ENCODE measurements around the gene LMTK3.

Gene LMTK3

DNA sequence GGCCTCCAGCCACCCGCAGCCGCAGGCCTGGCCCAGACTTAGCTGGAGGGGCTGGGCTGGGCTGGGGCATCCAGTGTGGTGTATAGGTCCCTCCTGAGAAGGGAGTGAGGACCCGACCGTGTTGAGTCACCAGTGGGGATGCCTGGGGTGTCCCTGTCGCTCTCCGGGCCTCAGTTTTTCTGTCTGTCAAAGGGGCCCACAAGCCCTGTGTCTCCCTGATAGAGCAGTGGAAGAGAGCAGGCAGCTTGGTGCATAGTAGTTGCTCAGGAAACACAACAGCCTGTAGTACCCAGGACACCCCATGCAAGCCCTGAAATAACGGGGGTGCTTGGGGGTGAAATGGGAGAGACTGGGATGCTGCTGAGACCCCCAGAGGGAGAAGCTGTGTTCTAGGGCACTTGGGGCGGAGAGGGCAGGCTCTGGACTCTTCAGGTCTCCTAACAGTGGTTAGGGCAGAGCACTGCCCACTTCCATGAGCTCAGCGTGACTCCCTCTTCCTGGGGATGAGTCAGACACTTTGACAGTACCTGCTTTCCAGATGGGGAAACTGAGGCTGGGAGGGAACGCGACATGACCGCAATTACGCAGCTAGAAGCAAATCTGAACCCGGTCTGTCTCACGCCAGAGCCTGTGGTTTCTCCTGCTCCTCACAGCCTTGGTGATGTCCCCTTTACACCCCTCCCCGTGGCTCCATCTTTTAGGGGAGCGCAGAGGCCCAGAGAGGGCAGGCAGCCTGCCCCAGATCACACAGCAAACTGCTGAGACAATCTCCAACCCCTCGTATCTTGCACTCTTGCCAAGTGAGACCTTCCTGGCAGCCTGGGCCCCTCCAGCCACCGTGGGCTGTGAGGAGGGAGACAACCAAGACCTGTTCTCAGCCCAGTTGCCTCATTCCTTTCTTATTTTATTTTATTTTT is 41.0 kb upstream of the LMTK3 start:
- H3K4me3 ChIP-seq (ENCODE audit: low read length) = no peak overlapping the region
- H3K4me1 ChIP-seq (ENCODE audit: insufficient read depth, low read length) = peaks cover 19% of the 10 kb centered on the region
- no peak overlapping the region for H3K9ac ChIP-seq (ENCODE audit: low read depth, low read length)
- WGBS = 91% methylated on average over 19 of the region's 19 CpGs
- H3K27ac ChIP-seq (ENCODE audit: low read depth, low read length) = no peak overlapping the region
- H3K27me3 ChIP-seq (ENCODE audit: insufficient read depth, low read length) = no peaks in the 10 kb centered on the region
- H3K9me3 ChIP-seq (ENCODE audit: insufficient read depth, low read depth, low read length) = no peaks in the 10 kb centered on the region
- H3K36me3 ChIP-seq (ENCODE audit: insufficient read depth, low read length) = no peaks in the 10 kb centered on the region

DNA sequence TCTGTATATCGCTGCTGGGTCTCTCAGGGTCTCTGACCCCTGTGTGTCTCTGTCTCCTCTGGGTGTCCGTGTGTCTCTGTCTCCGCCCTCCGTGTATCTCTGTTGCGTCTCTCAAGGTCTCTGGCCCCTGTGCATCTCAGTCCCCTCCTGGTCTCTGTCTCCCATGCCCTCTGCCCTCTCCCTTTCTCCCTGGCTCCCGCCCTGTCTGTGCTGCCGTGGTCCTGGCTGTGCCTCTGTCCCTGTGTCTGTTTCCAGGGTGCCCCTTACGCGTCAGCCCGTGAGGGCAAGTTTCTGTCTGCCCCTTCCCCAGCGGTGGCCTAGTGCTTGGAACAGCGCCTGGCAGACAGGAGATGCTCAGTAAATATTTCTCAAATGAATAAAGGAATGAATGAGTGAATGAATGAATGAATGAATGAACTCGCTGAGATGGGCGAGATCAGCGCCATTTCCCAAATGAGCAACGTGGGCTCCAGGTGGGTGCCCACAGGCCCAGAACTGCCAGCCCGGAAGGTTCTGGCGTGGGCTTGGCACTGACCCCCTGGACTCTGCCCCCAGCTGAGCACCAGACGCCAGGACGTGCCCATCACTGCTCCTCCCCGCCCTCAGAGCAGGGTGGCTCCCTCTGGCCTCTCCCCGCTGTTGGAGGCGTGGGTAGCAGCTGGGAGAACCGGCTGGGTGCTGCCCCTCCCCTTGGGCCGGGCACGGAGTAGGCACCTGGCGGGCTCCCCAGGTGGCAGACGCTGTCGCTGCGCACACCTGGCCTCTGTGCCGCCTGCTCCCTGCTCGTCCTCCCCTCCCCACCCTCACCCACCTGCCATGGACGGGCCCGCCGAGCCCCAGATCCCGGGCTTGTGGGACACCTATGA is 40.0 kb upstream of the LMTK3 start, which contains the start of gene SULT2B1:
Gene SULT2B1, plus strand, starts transcription at position 736 of the 866 bp plus-strand sequence. Its CDS starts 81 bp downstream, at position 817.
- no peak within 1 kb of the TSS for H3K27ac ChIP-seq (ENCODE audit: low read depth, low read length)
- H3K9ac ChIP-seq (ENCODE audit: low read depth, low read length) = no peak within 1 kb of the TSS
- no peaks in the 10 kb centered on the region for H3K27me3 ChIP-seq (ENCODE audit: insufficient read depth, low read length)
- no peaks in the 10 kb centered on the region for H3K9me3 ChIP-seq (ENCODE audit: insufficient read depth, low read depth, low read length)
- no peak within 1 kb of the TSS for H3K4me3 ChIP-seq (ENCODE audit: low read length)
- H3K4me1 ChIP-seq (ENCODE audit: insufficient read depth, low read length) = peaks cover 19% of the 10 kb centered on the region
- 89% methylated on average over 36 of the region's 36 CpGs for WGBS
- H3K36me3 ChIP-seq (ENCODE audit: insufficient read depth, low read length) = no peaks in the 10 kb centered on the region

DNA sequence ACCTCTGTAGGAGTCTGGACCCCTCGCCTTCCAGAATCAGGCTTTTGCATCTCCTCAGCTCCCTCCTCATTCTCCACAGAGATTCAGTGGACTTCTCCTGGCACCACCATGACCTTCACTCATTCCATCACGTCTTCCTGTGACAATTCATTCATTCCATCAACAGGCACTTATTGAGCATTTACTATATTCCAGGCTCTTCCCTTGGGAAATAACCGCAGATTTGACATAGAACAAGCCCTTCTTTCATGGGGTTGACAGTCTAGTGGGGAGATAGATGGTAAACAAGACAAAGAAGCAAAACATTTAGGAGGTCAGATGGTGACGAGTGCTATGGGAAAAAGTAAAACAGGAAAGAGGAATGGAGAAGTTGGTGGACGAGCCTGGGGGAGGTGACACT is 37.7 kb upstream of the LMTK3 start:
- no peak overlapping the region for H3K9ac ChIP-seq (ENCODE audit: low read depth, low read length)
- no peak overlapping the region for H3K4me3 ChIP-seq (ENCODE audit: low read length)
- no peaks in the 10 kb centered on the region for H3K36me3 ChIP-seq (ENCODE audit: insufficient read depth, low read length)
- H3K9me3 ChIP-seq (ENCODE audit: insufficient read depth, low read depth, low read length) = no peaks in the 10 kb centered on the region
- no peak overlapping the region for H3K27ac ChIP-seq (ENCODE audit: low read depth, low read length)
- no peaks in the 10 kb centered on the region for H3K27me3 ChIP-seq (ENCODE audit: insufficient read depth, low read length)
- peaks cover 15% of the 10 kb centered on the region for H3K4me1 ChIP-seq (ENCODE audit: insufficient read depth, low read length)
- WGBS = 87% methylated on average over 5 of the region's 5 CpGs

DNA sequence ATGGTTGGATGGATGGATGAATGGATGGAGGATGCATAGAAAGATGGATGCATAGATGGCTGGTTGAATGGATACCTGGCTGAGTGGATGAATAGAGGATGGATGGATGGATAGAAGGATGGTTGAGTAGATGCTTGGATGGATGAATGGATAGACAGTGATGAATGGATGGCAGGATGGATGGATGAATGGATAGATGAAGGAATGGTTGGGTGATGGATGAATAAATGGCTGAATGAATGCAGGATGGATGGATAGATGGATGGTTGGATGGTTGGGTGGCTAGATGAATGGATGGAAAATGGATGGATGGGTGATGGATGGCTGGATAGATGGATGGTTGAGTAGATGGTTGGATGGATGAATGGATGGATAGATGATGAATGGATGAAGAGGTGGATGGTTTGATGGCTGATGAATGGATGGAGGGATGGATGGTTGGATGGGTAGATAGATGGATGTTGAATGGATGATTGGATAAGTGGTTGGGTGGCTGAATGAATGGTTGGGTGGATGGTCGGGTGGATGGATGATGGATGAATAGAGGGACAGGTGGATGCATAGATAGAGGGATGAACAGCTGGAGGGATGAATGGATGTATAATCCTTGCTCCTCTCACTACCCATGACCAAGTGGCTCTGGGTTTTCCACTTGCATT is 36.7 kb upstream of the LMTK3 start:
- WGBS = 85% methylated on average over 1 of the region's 1 CpG
- H3K9ac ChIP-seq (ENCODE audit: low read depth, low read length) = no peak overlapping the region
- H3K4me1 ChIP-seq (ENCODE audit: insufficient read depth, low read length) = peaks cover 7% of the 10 kb centered on the region
- H3K4me3 ChIP-seq (ENCODE audit: low read length) = no peak overlapping the region
- no peaks in the 10 kb centered on the region for H3K36me3 ChIP-seq (ENCODE audit: insufficient read depth, low read length)
- H3K9me3 ChIP-seq (ENCODE audit: insufficient read depth, low read depth, low read length) = no peaks in the 10 kb centered on the region
- no peak overlapping the region for H3K27ac ChIP-seq (ENCODE audit: low read depth, low read length)
- no peaks in the 10 kb centered on the region for H3K27me3 ChIP-seq (ENCODE audit: insufficient read depth, low read length)

DNA sequence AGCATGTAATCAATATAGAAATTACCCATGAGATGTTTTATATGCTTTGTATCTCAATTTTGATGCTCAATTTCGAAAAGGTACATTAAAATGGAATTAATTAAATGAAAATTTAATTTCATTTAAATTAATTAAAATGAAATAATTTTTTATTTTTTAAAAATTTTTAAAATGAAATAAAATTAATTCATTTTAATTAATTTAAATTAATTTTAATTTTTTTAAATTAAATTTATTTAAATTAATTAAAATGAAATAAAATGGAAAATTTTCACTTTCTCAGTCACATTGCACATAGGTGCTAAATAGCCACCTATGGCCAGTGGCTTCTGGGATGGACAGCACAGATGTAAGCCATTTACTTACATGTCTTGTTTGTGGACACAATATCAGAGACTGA is 36.1 kb upstream of the LMTK3 start:
- Histone ChIP-seq H3K27ac (ENCODE audit: low read depth, low read length) (no peak overlapping the region), H3K36me3 (ENCODE audit: insufficient read depth, low read length) (no peaks in the 10 kb centered on the region), H3K9me3 (ENCODE audit: insufficient read depth, low read depth, low read length) (no peaks in the 10 kb centered on the region), H3K4me3 (ENCODE audit: low read length) (no peak overlapping the region), H3K4me1 (ENCODE audit: insufficient read depth, low read length) (peaks cover 6% of the 10 kb centered on the region), H3K9ac (ENCODE audit: low read depth, low read length) (no peak overlapping the region), H3K27me3 (ENCODE audit: insufficient read depth, low read length) (no peaks in the 10 kb centered on the region)
- WGBS = no CpG with 5 or more reads among the region's 1 CpG

DNA sequence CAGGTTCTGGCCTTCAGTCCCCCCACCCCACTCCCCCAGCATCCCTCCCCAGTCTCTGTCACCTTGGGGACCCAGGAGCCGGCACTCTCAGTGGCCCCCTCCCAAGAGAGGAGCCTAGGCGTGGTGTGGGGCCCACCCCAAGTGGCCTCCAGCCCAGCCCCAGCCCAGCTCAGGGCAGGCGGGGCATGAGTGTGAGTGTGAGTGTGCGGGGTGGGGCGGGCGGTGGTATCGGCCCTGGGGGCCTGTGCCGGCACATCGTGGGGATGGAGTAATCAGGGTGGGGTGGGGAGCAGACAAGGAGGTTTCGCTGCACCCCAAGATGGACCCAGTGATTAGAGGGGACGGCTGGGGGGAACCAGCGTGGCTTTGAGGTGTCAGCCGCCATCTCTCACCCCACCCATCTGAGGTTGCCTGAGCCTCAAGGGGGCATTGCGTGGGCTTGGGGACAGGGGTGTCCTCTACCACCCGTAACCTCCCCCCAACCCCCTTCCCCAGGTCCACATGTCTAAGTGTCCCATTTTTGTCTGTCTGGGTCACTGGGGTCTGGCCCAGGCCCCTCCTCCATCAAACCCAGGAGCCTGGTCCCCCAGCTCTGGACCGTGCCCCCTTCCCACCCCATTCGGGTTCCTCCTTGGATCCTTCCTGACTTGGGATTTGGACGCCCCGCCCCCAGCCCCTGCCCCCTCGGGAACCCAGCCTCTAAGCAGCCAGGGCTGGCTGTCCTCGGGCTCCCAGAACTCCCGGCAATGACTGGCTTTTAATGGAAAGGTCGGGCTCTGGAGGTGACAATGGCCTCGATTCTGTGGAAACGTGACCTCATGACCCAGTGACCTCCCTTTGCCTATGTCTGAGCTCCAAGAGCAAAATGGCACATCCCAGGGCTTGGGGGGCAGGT is 33.5 kb upstream of the LMTK3 start:
- Histone ChIP-seq H3K27me3 (ENCODE audit: insufficient read depth, low read length) (no peaks in the 10 kb centered on the region), H3K27ac (ENCODE audit: low read depth, low read length) (no peak overlapping the region), H3K4me3 (ENCODE audit: low read length) (no peak overlapping the region), H3K4me1 (ENCODE audit: insufficient read depth, low read length) (peaks cover 5% of the 10 kb centered on the region), H3K9ac (ENCODE audit: low read depth, low read length) (no peak overlapping the region), H3K36me3 (ENCODE audit: insufficient read depth, low read length) (no peaks in the 10 kb centered on the region), H3K9me3 (ENCODE audit: insufficient read depth, low read depth, low read length) (no peaks in the 10 kb centered on the region)
- 68% methylated on average over 25 of the region's 25 CpGs for WGBS

DNA sequence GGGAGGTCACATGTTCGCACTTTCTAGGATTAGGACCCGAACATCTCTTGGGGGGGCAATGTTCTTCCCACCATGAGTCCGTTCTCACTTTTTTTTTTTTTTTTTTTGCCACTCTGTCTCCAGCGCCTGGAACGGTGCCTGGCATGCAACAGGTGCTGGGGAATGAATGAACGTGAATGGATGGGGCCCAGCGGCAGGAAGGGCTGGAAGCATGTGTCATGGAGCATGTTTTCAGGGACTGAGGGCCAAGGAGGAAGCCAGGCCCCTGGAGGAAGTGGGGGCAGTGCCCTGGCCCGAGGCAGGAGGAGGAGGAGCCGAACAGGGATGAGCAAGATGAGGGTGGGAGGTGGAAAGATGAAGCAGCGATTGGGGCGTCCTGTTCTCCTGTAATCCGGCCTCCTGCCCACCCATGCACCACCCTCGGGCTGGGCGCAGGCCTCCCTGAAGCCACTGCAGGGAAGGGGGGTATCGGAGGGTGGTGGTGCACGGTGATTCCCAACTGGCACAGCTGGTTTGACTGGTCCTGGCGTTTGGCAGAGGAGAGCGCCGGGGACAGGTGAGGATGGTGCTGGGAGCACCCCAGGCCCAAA is 31.6 kb upstream of the LMTK3 start:
- Histone ChIP-seq H3K9ac (ENCODE audit: low read depth, low read length) (no peak overlapping the region), H3K27me3 (ENCODE audit: insufficient read depth, low read length) (no peaks in the 10 kb centered on the region), H3K4me3 (ENCODE audit: low read length) (no peak overlapping the region), H3K4me1 (ENCODE audit: insufficient read depth, low read length) (no peaks in the 10 kb centered on the region; the same call in 1 of the 2 replicates), H3K9me3 (ENCODE audit: insufficient read depth, low read depth, low read length) (no peaks in the 10 kb centered on the region), H3K27ac (ENCODE audit: low read depth, low read length) (no peak overlapping the region), H3K36me3 (ENCODE audit: insufficient read depth, low read length) (no peaks in the 10 kb centered on the region)
- 64% methylated on average over 19 of the region's 19 CpGs for WGBS

DNA sequence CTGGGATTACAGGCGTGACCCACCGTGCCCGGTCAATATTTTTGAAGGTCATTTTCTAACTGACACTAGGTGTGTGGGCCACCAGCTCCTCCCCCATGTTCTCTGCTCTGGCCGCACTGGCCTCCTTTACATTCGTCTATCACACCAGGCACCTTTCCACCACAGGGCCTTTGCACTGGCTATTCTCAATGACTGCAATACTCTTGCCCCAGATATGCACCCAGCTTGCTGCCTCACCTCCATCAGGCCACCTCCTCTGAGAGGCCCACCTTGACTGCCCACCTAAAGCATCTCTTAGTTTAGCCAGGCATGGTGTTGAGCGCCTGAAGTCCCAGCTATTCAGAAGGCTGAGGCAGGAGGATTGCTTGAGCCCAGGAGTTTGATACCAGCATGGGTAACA is 30.2 kb upstream of the LMTK3 start:
- Histone ChIP-seq H3K9me3 (ENCODE audit: insufficient read depth, low read depth, low read length) (no peaks in the 10 kb centered on the region), H3K9ac (ENCODE audit: low read depth, low read length) (no peak overlapping the region), H3K27me3 (ENCODE audit: insufficient read depth, low read length) (no peaks in the 10 kb centered on the region), H3K27ac (ENCODE audit: low read depth, low read length) (no peak overlapping the region), H3K36me3 (ENCODE audit: insufficient read depth, low read length) (no peaks in the 10 kb centered on the region), H3K4me3 (ENCODE audit: low read length) (no peak overlapping the region), H3K4me1 (ENCODE audit: insufficient read depth, low read length) (no peaks in the 10 kb centered on the region; the same call in 1 of the 2 replicates)
- 96% methylated on average over 6 of the region's 6 CpGs for WGBS

DNA sequence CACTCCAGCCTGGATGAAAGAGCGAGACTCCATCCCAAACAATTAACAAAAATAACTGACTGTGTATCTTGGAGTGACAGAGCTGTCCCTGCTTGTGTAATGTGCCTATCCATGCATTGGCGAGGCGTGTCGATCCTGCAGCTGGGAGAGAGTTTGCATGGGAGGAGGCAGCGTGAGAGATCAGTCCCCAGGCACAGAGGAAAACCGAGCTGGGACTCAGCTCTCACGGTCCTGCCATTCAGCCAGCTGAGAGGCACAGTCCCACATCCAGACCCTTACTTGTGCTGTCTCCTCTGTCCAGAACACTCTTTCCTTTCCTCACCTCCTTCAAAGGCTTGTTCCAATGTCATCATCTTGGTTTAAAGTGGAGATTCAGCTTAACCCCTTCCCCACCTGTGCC is 28.5 kb upstream of the LMTK3 start:
- H3K4me3 ChIP-seq (ENCODE audit: low read length) = no peak overlapping the region
- no peaks in the 10 kb centered on the region for H3K9me3 ChIP-seq (ENCODE audit: insufficient read depth, low read depth, low read length)
- H3K4me1 ChIP-seq (ENCODE audit: insufficient read depth, low read length) = no peaks in the 10 kb centered on the region
- no peaks in the 10 kb centered on the region for H3K36me3 ChIP-seq (ENCODE audit: insufficient read depth, low read length)
- H3K27ac ChIP-seq (ENCODE audit: low read depth, low read length) = no peak overlapping the region
- H3K27me3 ChIP-seq (ENCODE audit: insufficient read depth, low read length) = no peaks in the 10 kb centered on the region
- no peak overlapping the region for H3K9ac ChIP-seq (ENCODE audit: low read depth, low read length)
- 77% methylated on average over 7 of the region's 7 CpGs for WGBS

DNA sequence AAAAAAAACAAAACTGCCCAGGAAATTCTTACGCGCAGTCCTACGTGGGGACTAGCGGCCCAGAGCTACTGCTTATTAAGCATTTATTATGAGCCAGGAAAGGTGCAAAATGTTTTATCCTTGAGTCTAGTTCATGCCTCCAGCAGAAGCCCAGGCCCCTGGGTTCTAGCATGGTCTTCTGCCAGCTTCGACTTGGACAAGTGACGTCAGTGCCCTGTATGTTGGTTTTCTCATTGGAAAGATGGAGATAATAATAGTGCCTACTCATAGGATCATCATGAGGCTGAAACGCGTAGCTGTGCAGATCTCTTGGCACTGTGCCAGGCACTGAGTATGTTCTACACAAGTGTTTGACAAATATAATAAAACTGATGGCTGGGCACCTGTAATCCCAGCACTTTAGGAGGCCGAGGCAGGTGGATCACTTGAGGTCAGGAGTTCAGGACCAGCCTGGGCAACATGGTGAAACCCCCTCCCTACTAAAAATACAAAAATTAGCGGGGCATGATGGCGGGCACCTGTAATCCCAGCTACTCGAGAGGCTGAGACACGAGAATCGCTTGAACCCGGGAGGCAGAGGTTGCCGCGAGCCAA is 28.0 kb upstream of the LMTK3 start:
- Histone ChIP-seq H3K36me3 (ENCODE audit: insufficient read depth, low read length) (no peaks in the 10 kb centered on the region), H3K27ac (ENCODE audit: low read depth, low read length) (no peak overlapping the region), H3K9ac (ENCODE audit: low read depth, low read length) (no peak overlapping the region), H3K9me3 (ENCODE audit: insufficient read depth, low read depth, low read length) (no peaks in the 10 kb centered on the region), H3K4me3 (ENCODE audit: low read length) (no peak overlapping the region), H3K27me3 (ENCODE audit: insufficient read depth, low read length) (no peaks in the 10 kb centered on the region), H3K4me1 (ENCODE audit: insufficient read depth, low read length) (no peaks in the 10 kb centered on the region)
- 95% methylated on average over 17 of the region's 17 CpGs for WGBS

All from HUES64 (cell line).